Skeletal muscle satellite cell (primary cell): Measurements from ENCODE around the gene DNAAF2.

Source experiments
- H3K27me3 ChIP-seq: 2 replicates; pipeline ENCODE4 v1.7.0; 2013; ENCODE audit warnings: low read length; ENCODE audit not compliant: control insufficient read depth, insufficient read depth
- H3K36me3 ChIP-seq: 2 replicates; pipeline ENCODE4 v1.7.0; 2013; ENCODE audit warnings: mild to moderate bottlenecking, control low read depth, low read length; ENCODE audit not compliant: insufficient read depth
- H3K4me1 ChIP-seq: 2 replicates; pipeline ENCODE4 v1.7.0; 2013; ENCODE audit warnings: low read length; ENCODE audit not compliant: control insufficient read depth, insufficient read depth
- H3K4me2 ChIP-seq: 2 replicates; pipeline ENCODE4 v1.7.0; 2013; ENCODE audit warnings: mild to moderate bottlenecking, low read length
- H3K4me3 ChIP-seq: 2 replicates; pipeline ENCODE4 v1.7.0; 2013; ENCODE audit warnings: low read length
- H3K9ac ChIP-seq: 2 replicates; pipeline ENCODE4 v1.7.0; 2013; ENCODE audit warnings: mild to moderate bottlenecking, low read depth, low read length, moderate library complexity
- H3K9me3 ChIP-seq: replicated peaks from 2 replicates; pipeline ENCODE4 v1.7.0; 2013; ENCODE audit warnings: mild to moderate bottlenecking, control low read depth, low read length

The DNAAF2 gene

GRCh38 chr14:49640540-49641417, 5.7 kb upstream of the DNAAF2 start:
- Histone ChIP-seq H3K27me3 (no peaks in the 10 kb centered on the region), H3K4me3 (no peak overlapping the region), H3K9ac (no peak overlapping the region), H3K4me1 (peaks cover 5% of the 10 kb centered on the region), H3K9me3 (no peaks in the 10 kb centered on the region), H3K4me2 (no peak overlapping the region), H3K36me3 (peaks cover 27% of the 10 kb centered on the region)

GRCh38 chr14:49637534-49638078, 2.6 kb upstream of the DNAAF2 start:
- H3K4me2 ChIP-seq: no peak overlapping the region
- no peaks in the 10 kb centered on the region for H3K9me3 ChIP-seq
- peaks cover 8% of the 10 kb centered on the region for H3K4me1 ChIP-seq
- H3K9ac ChIP-seq: no peak overlapping the region
- H3K4me3 ChIP-seq: no peak overlapping the region
- peaks cover 27% of the 10 kb centered on the region for H3K36me3 ChIP-seq
- no peaks in the 10 kb centered on the region for H3K27me3 ChIP-seq

- no peak overlapping the region for H3K9ac ChIP-seq
- H3K4me3 ChIP-seq: no peak overlapping the region
- H3K4me2 ChIP-seq: peak overlapping the region; percentile 90
- H3K27me3 ChIP-seq: no peaks in the 10 kb centered on the region
- peaks cover 27% of the 10 kb centered on the region for H3K36me3 ChIP-seq
- H3K4me1 ChIP-seq: peaks cover 11% of the 10 kb centered on the region
- H3K9me3 ChIP-seq: no peaks in the 10 kb centered on the region
Observed at GRCh38 chr14:49636866-49637265, 1.8 kb upstream of the DNAAF2 start.

- Histone ChIP-seq H3K36me3 (peaks cover 15% of the 10 kb centered on the region), H3K4me3 (peak overlapping the region; percentile 80), H3K9ac (peak overlapping the region; percentile 90), H3K4me2 (peak overlapping the region; percentile 90), H3K9me3 (no peaks in the 10 kb centered on the region), H3K4me1 (peaks cover 17% of the 10 kb centered on the region), H3K27me3 (no peaks in the 10 kb centered on the region)
Observed at GRCh38 chr14:49633640-49634546, 1.2 kb downstream of the DNAAF2 start.

- H3K4me1 ChIP-seq: peaks cover 22% of the 10 kb centered on the region
- H3K9me3 ChIP-seq: no peaks in the 10 kb centered on the region
- peak overlapping the region; percentile 26 for H3K4me3 ChIP-seq
- H3K36me3 ChIP-seq: peaks cover 8% of the 10 kb centered on the region
- H3K4me2 ChIP-seq: peak overlapping the region; percentile 88
- H3K9ac ChIP-seq: no peak overlapping the region
- H3K27me3 ChIP-seq: no peaks in the 10 kb centered on the region
Observed at GRCh38 chr14:49623941-49624839, 10.9 kb downstream of the DNAAF2 start.

GRCh38 chr14:49623387-49623786, 11.7 kb downstream of the DNAAF2 start:
- Histone ChIP-seq H3K9me3 (no peaks in the 10 kb centered on the region), H3K4me1 (peaks cover 28% of the 10 kb centered on the region), H3K4me2 (peak overlapping the region; percentile 88), H3K4me3 (peak overlapping the region; percentile 92), H3K27me3 (no peaks in the 10 kb centered on the region), H3K9ac (peak overlapping the region; percentile 97), H3K36me3 (peaks cover 8% of the 10 kb centered on the region)

GRCh38 chr14:49622022-49622607, 12.9 kb downstream of the DNAAF2 start:
- H3K4me1 ChIP-seq: peaks cover 41% of the 10 kb centered on the region
- peak overlapping the region; percentile 97 for H3K9ac ChIP-seq
- H3K36me3 ChIP-seq: peaks cover 17% of the 10 kb centered on the region
- H3K4me3 ChIP-seq: peak overlapping the region; percentile 92
- peak overlapping the region; percentile 88 for H3K4me2 ChIP-seq
- no peaks in the 10 kb centered on the region for H3K9me3 ChIP-seq
- no peaks in the 10 kb centered on the region for H3K27me3 ChIP-seq

- Histone ChIP-seq H3K4me3 (peak overlapping the region; percentile 92), H3K4me1 (peaks cover 48% of the 10 kb centered on the region), H3K9me3 (no peaks in the 10 kb centered on the region), H3K36me3 (peaks cover 18% of the 10 kb centered on the region), H3K9ac (peak overlapping the region; percentile 97), H3K27me3 (no peaks in the 10 kb centered on the region), H3K4me2 (peak overlapping the region; percentile 88)
Observed at GRCh38 chr14:49621114-49621881, 13.7 kb downstream of the DNAAF2 start.

- H3K4me1 ChIP-seq: peaks cover 48% of the 10 kb centered on the region
Observed at GRCh38 chr14:49620182-49621113, 14.6 kb downstream of the DNAAF2 start, which contains the start of the genes MGAT2 and RPL36AL. Gene MGAT2 (plus strand): TSS chr14:49620799. CDS start chr14:49621269, 470 bp downstream. Gene RPL36AL (minus strand): TSS chr14:49620626. CDS start chr14:49619104, 1,522 bp downstream.

More at GRCh38 chr14:49620182-49621113, 14.6 kb downstream of the DNAAF2 start, which contains the start of the genes MGAT2 and RPL36AL:
- no peaks in the 10 kb centered on the region for H3K9me3 ChIP-seq
- H3K9ac ChIP-seq: peak within 1 kb of the TSS; percentile 97
- peak within 1 kb of the TSS; percentile 92 for H3K4me3 ChIP-seq
- H3K27me3 ChIP-seq: no peaks in the 10 kb centered on the region
- H3K4me2 ChIP-seq: peak within 1 kb of the TSS; percentile 88
- peaks cover 18% of the 10 kb centered on the region for H3K36me3 ChIP-seq
